GM10266 (cell line): ENCODE measurements around the gene MRPL19.

ENCODE experiments used
- DNase-seq: peaks from one replicate; pipeline ENCODE4 v3.0.0; 2012; ENCODE audit errors: extremely low spot score
- TF ChIP-seq, protein P1 (sequence below): IDR thresholded peaks from 2 replicates; pipeline ENCODE4 v1.5.1; 2012; ENCODE audit warnings: mild to moderate bottlenecking, low read depth; ENCODE audit not compliant: control insufficient read depth, insufficient read depth; ENCODE audit errors: missing control alignments

The MRPL19 gene

DNA sequence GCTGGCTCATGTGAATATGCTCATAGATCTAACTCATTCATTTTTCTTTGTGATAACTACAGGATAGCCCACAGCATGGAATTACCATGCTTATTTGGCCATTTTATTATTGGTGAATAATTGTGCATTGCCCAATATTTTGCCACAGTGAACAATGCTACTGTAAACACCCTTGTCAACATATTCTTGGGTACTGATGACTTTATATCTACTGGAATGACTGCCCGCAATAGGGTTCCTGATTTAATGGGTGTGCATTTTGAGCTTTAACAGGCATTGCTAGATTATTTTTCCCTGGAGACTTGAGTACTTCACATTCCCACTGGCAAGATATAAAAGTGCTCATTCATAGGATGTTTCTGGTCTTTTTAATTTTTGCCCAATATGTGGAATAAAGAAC, 43.1 kb upstream of the MRPL19 start:
- TF ChIP-seq, protein P1, sequence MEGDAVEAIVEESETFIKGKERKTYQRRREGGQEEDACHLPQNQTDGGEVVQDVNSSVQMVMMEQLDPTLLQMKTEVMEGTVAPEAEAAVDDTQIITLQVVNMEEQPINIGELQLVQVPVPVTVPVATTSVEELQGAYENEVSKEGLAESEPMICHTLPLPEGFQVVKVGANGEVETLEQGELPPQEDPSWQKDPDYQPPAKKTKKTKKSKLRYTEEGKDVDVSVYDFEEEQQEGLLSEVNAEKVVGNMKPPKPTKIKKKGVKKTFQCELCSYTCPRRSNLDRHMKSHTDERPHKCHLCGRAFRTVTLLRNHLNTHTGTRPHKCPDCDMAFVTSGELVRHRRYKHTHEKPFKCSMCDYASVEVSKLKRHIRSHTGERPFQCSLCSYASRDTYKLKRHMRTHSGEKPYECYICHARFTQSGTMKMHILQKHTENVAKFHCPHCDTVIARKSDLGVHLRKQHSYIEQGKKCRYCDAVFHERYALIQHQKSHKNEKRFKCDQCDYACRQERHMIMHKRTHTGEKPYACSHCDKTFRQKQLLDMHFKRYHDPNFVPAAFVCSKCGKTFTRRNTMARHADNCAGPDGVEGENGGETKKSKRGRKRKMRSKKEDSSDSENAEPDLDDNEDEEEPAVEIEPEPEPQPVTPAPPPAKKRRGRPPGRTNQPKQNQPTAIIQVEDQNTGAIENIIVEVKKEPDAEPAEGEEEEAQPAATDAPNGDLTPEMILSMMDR: no peak
- no peak for DNase-seq

DNA sequence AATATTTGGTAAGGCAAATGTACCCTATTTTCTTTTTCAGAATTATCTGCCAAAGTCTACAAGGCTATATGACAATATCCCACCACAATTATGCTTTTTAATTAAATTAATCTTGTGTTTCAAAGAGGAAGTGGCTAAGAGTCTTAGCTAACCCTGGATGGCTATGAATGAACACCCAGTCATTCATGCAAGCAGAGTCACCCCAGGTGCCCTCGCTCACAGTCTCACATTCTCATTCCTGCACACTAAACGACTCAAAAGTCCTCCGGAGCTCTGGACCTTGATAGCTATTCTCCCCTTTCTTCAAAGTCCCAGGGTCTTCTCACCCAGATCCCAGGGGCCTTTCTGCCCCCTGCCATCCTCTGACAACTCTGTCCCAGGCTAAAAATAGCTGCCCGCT, 42.1 kb upstream of the MRPL19 start:
- no peak for DNase-seq

DNA sequence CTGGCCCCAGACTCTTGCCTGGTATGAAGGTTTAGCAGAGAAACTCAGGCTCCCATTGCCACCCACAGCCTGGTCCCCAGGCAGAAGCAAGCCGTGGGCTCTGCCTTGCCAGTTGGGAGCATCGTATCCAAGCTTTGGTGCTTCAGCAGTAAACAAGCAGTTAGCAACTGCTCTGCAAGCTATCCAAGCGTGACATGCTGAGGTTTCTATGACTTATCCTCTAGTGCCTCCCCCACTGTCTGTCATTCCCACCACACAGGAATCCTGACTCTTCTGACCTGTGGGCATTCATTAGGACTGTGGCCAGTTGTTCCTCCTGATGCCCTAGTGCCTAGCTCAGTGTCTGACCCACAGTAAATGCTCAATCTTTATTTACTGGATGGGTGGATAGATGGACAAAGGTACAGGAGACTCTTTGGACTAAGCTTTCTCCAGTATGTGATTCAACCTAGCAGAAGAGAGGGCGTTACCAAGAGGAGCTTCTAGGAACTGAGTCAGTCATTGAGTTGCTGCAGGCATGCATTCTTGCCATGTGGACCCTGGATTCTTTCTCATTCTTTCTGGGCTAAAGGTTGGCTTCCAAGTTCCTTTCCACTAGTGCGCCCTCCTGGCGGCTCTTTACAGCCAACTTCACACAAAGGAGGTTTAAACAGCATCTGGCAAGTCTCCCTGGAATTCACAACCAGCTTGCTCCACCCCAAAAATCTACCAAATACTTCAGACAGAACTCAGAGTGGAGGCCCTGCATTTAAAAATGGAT, 40.6 kb upstream of the MRPL19 start:
- TF ChIP-seq, protein P1: no peak
- DNase-seq: no peak

More for the DNA sequence above, 42.1 kb upstream of the MRPL19 start:
- TF ChIP-seq, protein P1: no peak

DNA sequence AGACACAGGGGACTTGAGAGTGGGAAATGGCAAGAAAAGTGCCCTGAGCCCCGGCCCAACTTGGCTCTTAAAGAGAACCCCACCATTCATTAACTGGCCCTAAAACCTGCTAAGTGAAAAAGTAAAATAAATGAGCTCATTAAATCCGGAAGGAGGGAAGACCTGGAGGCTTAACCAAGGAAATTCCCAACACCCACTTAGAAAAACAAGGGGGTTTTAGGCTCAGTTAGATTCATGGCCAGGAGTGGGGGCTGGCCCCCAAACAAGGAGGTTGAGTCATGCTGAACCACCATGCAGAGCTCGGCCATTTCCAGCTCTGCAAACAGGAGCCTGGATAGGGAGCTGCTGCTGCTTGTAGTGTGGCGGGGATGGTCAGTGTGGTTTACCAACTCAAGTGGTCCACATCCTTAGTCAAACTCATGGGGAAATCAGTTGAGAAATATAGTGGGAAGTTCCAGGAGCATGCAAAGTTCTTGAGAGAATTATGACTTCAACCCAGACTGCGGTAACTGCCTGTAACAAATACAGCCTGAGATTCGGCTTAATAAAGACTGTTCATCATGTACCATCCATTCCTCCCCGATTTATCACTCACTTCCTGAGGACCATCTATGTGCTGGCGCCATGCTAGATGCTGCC, 39.7 kb upstream of the MRPL19 start:
- TF ChIP-seq, protein P1: no peak
- no peak for DNase-seq

DNA sequence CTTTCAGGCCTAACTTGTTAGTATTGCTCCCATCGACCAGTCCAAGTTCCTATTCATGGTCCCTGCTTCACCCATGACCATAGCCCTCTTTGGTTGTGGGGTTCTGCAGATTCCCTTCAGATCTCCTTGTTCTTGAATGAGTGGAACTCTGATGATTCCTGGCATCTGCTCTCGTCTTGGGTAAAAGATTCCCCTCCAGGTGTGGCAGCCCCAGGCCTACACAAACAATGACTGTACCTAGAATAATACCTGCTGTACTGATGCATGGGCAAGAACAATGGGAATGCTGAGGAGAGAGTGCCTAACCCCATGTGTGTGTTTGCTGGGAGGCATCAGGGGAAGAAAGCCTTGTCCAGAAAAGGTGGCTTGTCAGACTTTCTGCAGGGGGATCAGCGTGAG, 39.2 kb upstream of the MRPL19 start:
- no peak for DNase-seq

DNA sequence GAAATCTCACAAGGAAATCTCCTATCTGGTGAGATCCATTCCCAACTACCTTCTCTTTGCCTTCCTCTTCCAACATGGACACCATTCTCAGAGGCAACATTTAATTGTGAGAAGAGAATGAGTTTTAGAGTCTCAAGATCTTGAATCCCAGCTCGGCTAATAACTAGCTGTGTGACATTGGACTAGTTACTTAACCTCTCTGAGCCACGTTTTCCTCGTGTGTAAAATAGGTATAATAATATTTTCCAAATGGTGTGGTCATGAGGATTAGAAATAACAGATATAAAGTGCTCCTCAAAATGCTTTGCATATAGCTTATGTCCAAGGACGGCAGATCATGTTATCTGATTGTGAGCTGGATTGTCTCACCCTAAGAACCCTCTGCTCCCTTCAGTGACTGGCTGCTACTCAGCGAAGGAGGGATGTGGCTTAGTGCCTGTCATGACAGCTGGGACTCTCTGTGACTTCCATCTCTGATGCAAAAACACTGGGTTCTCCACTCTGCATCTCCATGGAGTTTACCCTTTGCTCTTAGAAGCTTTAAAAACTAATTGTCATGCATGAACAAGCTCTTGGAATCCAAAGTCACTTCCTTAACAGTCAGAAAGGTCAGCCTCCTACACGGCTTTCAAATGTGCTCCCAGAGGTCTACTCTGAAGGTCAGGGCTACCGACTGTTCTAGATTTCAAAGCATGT, 38.4 kb upstream of the MRPL19 start:
- no peak for DNase-seq
- TF ChIP-seq, protein P1: no peak

More for the DNA sequence above, 39.2 kb upstream of the MRPL19 start:
- TF ChIP-seq, protein P1: no peak
